T-helper 9 cell (primary cell): ENCODE results near the gene AIFM3.

Experiments used
- DNase-seq: peaks from one replicate; pipeline ENCODE4 v3.0.0-alpha.2; 2020

The AIFM3 gene

GRCh38 chr22:21029486-21030025 lies 62.5 kb downstream of the AIFM3 start:
- DNase-seq: no peak

- no peak for DNase-seq
These were observed 63.0 kb downstream of the AIFM3 start for GRCh38 chr22:21030032-21030431.
